Embryonic facial prominence (tissue), 1 donor: ENCODE data around the gene EMSY.
"Not testable (repeated sequence)": the region's sequence is repeated elsewhere in the genome, so short reads cannot be mapped to it uniquely, and the experiment has no call there.

Source experiments
- DNase-seq: peaks from one replicate; pipeline ENCODE4 v3.0.0-alpha.2; 2016; ENCODE audit errors: extremely low spot score

The EMSY gene

DNA sequence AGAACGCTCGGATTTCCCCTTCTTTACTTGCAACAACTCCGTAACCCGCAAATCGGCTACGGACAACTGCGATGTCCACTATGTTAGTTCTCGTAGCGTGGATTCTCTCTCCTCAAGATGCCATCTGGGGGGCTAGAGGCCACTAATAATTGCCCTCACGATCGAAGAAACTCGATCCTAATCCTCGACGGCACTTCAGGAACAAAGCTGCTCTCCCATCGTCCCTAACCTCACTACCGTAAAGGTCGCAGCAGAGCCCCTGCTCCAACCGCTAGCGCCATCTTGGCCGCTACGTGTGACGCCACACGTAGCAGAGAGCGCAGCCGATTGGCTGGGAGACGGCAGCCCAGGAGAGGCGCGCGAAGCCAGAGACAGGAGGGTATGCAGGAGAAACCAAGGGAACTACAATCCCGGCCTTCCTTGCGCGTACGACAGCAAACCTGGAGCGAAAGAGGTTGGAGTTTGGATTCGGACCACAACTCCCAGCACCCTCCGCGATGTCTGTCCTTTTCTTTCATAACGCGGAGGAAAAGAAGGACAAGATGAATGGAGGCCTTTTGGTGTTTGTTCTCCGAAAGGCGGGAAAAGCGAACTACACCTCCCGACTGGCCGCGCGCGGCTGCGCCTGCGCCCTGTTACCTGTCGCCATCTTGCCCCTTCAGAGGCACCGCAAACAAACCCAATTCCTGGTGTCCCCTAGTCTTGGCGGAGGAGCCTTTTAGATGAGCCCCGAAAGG lies at the start of gene EMSY:
Gene EMSY, plus strand, starts transcription at position 635 of the 737 bp plus-strand sequence. CDS start 1,921 bp downstream, outside the sequence.
- DNase-seq: peak; percentile 100

DNA sequence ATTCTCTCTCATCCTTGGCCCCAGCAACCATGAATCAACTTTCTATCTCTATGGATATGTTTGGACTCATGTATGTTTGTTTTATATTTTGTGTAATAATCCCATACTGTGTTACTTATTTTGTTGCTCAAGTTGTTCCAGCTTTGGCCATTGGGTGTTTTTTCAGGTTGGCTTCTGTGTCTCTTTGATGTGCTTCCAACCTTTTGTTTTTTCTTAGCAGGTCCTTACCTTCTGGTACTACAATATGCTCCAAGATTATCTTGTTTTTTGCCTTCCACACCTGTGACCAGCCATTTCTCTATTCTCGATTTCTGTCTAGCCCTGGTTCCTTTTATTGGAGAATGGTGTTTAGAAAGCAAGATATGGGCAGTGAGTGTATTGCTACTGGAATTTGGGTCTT lies 49.5 kb upstream of the EMSY start:
- no peak for DNase-seq

GRCh38 chr11:76397383-76397782 lies 47.4 kb upstream of the EMSY start:
- DNase-seq: no peak

- DNase-seq: no peak
Measured at GRCh38 chr11:76400967-76401366, 43.9 kb upstream of the EMSY start.

GRCh38 chr11:76401484-76401883 lies 43.3 kb upstream of the EMSY start:
- DNase-seq: not testable (repeated sequence)

DNA sequence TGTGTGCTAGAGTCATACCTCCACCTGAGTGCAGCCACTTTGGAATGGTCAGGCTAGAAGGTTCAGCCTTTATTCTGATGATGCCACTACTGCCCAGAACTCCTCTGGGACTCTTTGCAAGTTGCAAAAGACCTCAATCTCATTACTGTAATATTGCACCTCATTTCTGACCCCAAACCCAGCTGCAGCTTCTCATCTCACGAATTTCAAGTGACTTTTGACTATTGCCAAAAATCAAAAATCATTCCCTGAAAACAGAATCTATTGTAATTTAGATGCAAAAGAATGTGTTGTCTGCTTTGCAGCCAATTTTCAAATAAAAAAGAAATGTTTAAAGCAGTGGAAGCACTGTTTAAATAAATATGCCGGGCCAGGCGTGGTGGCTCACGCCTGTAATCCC lies 38.5 kb upstream of the EMSY start:
- no peak for DNase-seq

DNA sequence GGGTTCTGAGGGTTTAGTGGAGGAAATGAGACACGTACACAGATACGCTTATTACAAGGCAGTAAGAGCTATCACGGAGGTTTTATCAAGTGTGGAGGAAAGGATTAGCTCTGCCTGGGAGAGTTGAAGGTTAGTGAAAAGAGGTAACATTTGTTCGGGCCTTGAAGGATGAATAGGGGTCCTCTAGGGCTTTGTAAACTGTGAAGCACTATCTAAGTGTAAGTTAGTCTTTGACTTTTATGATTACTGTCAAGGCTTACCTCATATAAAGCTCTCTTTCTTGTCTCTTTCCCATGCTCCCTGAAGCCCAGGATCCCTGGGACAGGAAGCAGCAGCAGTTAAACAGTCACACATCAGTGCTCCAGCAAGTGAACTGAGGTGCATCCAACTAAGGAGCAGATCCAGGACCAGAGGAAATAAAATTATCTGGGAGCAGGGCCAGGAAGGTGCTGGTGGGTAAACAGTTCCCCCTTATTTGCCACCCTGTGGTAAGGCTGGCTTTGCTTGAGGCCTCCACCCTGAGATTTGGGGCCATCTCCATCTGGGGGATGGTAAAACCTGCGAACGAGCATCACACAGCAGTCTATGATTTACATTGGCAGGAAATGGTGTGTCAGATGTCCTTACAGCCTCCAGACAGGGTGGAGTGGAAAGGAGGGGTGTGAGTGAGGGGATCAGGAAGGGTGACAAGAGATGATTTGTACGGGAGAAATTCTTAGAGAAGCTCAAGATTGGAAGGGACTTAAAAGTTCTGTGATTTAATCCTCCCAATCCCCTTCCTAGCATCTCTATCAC lies 36.5 kb upstream of the EMSY start:
- no peak for DNase-seq

DNA sequence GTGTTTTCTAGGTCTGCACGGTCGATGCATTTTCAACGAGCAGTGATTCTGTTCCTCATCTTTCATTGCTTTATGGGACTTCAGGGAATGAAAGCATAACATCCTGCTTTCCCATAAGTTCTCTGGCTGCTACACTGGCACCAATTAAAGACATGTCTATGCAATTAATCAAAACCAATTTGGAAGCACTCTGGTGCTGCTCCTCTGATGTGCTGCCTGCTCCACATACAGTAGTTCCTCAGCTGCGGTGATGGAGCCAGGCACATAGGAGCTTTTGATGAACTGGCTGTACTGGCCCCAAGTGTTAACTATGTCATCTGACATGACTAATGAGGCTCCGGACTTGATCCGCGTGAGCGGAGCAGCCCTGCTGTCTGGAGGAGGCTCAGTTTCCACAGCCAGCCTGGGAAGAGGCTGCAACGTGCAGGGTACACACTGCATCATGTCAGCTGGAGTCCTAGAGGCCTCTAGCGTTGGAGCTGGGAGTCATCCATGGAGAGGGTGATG lies 33.9 kb upstream of the EMSY start:
- DNase-seq: no peak

- DNase-seq: no peak
Measured at GRCh38 chr11:76415073-76415472, 29.7 kb upstream of the EMSY start.

GRCh38 chr11:76419896-76420295 lies 24.9 kb upstream of the EMSY start:
- no peak for DNase-seq

- DNase-seq: no peak
Measured at GRCh38 chr11:76424379-76424778, 20.4 kb upstream of the EMSY start.

GRCh38 chr11:76424891-76425290 lies 19.9 kb upstream of the EMSY start:
- no peak for DNase-seq

- no peak for DNase-seq
Measured at GRCh38 chr11:76426660-76427059, 18.2 kb upstream of the EMSY start.

DNA sequence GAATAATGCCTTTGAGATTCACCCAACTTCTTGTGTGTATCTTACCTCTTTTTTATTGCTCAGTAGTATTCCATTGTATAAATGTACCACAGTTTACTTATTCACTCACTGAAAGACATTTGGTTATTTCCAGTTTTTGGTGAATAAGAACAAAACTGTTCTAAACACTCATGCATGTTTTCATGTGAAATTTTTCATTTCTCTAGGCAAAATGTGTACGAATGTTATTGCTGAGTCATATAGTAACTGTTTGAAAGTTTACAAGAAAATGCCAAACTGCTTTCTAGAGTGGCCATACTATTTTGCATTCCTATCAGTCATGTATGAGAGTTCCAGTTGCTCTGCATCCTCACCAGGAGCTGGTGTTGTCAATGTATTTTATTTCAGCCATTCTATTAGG lies 8.8 kb upstream of the EMSY start:
- no peak for DNase-seq

- no peak for DNase-seq
Measured at GRCh38 chr11:76443268-76443980, 1.4 kb upstream of the EMSY start.

DNA sequence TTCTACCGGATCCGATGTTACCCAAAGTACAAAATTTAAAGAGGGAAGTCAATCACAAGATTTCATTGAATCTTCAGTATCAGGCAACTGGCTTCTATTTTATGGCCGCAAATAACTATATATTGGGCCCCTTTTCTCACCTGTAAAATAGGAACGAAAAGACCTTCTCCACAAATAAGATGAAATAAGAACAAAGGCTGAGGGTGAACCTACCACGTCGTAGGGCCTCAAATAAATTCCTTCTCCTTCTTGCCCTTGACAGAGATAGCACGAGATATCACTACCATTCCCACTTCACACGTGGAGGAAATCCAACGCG lies 794 bp upstream of the EMSY start:
- DNase-seq: no peak

DNA sequence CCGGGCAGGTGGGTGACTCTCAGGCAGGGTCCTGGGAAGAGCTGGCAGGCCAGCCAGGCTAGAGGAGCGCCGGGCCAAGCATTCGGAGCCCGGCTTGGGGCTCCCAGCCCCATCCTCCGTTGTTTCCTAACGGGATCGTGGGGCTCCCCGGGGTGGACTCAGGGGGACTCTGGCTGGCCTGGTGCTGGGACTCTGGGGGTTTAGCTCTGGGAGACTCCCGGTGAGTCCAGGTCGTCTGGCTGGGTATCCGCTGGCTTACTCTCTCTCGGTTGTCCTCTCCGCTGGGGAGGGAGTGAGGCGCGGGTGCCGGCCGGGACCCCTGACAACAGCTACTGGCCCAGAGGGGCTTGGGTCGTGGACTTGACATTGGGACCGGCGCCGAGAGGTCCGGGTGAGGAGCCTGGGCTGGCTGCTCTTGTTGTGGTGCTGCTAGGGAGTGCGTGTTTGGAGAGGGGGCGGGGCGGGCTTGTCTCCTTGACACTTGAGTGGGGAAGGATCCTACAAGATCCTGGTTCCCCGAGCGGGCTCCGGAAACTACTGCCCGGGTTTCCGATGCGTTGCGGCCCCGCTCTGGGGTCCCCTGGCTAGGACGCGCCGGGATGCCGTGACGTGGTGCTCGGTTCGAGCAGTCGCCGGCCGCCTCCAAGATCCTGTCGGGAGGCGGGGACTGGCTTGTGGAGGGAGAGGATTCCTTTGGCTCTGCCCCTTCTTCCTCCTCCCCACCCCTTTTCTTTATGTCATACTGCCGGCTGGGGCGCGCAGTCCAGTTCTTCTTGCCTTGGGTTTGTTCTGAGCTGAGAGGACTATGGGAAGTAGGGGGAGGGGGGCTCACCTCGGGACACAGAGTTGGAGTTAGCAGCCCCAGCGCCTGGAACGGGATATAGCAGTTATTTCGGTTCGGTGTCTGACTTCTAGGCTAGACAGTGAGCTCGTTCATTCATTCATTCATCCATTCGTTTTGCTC lies 585 bp downstream of the EMSY start:
- DNase-seq: peak; percentile 75

GRCh38 chr11:76448506-76448905 lies 3.7 kb downstream of the EMSY start:
- DNase-seq: no peak

DNA sequence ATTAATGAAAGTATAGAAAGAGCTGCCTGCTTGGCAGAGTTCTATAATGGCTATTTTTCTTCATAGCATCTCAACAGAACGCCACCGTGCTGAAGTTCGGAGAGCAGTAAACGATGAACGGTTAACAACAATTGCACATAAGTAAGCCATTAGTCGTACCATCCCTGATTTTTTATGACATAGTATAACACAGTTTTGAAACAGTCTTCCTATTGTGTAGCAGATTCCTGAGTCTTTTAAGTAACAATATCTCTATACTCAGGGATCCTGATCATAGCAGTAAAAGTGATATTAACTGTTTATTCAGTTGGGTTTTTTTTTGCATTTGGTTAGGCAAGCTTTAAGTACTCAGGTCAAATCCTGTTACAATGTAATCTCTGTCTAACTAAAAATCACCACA lies 8.4 kb downstream of the EMSY start:
- no peak for DNase-seq

- peak; percentile 12 for DNase-seq
Measured at GRCh38 chr11:76455331-76455730, 10.5 kb downstream of the EMSY start.

DNA sequence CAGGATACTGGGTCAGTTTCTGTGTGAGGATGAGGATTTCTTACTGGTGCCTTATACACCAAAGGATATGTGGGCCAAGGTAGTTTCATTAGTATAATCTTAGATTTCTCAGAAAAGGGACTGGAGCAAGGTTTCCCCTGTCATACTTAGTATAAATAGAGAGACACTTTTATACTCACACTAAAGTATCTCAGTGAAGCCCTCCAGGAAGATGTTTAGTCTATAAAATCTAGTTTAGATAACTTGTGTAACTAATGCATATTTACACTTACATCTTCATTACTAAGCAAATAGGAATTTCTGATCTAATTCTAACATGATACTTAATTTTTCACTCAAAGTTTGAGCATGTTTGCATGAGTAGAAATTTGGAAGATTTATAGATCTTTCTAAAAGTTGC lies 11.1 kb downstream of the EMSY start:
- no peak for DNase-seq
